ENCODE results near the gene EXOC6.

Gene EXOC6

DNA sequence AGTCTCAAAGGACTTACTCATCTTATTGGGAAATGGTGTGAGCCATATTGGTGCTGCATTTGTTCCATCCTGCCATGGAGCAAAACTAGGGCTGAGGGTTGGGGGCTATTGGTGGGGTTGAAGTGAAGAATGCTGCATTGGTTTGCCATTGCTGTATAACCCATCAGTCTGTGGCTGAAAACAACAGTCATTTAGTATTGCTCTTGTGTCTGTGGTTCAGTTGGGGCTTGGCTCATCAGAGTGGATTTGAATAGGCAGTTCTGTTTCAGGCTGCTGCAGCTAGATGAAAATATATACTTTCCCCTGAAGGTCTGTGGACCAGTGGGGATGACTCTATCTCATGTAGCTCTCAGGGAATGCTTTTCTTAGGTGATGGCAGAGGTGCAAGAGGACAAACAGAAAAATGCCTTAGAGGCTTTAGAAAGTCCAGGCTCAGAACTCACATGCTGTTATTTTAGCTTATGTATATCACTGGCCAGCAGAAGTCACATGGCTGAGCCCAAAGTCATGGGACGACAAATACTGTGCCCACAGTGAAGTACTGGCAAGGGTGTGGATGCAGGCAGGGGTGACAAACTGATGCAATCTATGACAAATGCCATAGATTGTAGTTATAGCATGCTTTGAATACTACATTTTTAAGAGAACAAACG is 15.2 kb upstream of the EXOC6 start:
- DNase-seq, result no peak

- DNase-seq, result no peak
Observed at GRCh38 chr10:92834331-92834730, 14.0 kb upstream of the EXOC6 start.

DNA sequence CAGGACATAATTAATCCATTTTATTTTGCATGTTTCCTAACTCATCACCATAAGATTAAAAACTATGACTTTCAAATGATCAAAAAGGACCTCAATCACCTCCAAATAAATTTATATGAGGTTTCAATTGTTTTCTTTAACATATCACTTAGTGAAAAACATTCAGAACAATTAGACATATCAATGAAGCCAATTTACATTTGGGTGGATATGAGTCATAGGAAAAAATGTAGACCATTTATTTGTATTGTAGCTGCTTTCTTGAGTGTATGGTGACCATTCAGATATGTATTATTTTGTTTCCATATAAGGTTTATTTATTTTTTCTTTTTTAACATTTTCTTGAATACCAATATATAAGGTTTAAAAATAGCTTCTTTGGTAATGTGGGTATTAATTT is 13.3 kb upstream of the EXOC6 start:
- no peak for DNase-seq

DNA sequence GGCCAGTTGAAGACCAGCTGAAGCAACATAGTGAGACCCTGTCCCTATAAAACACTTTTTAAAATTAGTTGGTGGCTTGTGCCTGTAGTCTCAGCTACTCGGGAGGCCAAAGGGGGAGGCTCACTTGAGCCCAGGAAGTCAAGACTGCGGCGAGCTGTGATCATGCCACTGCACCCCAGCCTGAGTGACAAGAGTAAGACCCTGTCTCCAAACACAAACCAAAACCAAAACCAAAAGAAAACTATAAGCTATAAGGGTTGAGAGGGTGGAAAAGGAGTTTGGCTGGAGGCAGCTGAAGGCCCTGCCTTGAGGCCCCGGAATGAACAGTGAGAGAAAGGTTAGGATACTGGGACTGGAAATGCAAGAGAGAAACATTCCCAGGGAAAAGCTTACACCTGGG is 10.9 kb upstream of the EXOC6 start:
- DNase-seq, result no peak

- DNase-seq, result peak; percentile 24 to 34
Observed at GRCh38 chr10:92839191-92840085, 8.9 kb upstream of the EXOC6 start.

DNA sequence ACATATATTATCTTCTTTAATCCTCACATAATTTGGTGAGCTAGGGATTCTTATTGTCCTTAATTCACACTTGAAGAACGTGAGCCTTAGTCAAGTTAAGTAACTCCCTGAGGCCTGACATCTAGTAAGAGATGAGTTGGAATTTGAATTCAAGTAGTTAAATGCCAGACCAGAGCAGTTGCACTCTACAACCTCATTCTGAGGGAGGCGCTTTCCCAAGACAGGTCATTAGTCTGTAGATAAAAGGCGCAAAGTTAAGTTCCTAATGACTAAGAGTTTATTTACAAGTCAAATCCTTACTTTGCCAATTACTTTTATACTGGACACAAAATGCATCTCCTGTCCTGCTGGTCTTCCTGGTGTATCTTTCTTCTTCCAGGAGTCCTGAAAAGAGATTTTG is 3.6 kb upstream of the EXOC6 start:
- no peak for DNase-seq

DNA sequence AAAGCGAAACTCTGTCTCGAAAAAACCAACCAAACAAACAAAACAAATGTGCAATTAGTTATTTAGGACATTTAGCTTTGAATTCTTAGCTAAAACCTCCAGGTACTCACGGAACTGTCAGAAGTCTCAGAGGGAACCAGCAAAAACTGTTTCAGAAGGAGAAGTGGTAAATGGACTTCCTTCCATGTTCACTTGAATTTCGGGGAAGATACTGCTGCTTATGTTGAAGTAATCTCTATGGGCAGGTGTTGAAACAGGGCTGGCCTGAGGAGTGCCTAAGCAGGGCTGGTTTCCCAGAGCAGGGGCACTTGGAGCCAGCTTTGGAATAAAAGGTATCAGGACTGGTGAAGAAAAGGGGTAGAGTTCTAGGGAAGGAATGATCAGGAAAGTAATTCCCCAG is 2.4 kb upstream of the EXOC6 start:
- no peak for DNase-seq

GRCh38 chr10:92846344-92846743 is 2.0 kb upstream of the EXOC6 start:
- DNase-seq, result no peak

DNA sequence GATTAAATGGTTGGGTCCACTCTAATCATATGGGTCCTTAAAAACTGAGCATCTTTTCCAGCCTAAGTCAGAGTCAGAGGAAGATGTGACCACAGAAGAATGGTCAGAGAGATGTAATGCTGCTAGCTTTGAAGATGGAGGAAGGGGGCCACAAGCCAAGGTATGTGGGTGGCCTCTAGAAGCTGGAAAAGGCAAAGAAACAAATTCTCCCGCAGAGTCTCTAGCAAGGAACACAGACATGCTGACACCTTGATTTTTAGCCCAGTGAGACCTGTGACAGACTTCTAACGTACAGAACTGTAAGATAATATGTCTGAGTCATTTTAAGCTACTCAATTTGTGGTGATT is 1.5 kb upstream of the EXOC6 start:
- no peak for DNase-seq

DNA sequence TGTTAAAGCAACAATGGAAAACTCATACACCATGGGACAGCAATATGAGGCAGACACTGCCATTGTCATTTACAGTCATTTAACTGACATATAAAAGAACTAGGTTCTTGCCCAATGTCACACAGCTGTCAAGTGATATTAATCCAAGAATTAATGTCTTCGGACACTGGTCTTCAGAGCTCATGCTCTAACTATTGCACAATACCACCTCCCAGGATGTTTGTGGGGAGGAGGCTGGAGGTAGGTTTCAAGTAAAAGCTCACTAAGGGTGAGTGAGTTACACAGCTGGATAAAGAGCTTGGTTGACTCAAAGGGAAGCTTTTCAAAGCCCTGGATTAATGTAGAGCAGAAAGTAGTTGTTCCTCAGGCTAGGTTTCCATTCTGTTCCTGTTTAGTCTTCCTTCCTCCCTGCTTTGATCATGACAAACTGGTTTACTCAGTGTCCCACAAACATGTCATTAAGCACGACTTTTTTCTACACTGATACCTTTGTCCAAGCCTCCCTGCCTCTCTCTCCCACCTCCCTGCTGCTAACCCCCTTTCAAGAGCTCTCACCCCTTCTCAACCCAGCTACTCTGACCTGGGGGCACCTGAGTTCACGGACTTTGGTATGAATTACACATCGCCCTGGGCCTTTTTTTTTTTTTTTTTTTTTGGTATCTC is 987 bp upstream of the EXOC6 start:
- DNase-seq, result no peak

GRCh38 chr10:92848037-92848440 is 281 bp upstream of the EXOC6 start:
- peak in 1 of 2 donors; percentile 85 for DNase-seq

DNA sequence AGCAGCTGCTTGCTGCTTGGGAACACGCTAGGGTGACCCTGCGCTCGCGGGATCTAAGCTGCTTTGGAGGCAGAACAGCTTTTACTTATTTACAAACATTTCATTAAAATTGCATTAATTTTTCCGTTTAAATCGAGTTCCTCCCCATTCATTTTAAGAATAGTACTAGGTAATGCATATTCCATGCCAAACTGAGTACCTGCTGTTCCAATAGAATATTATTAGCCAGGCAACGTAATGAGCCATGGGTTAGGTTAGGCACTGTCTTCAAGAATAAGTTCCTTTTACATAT is 860 bp downstream of the EXOC6 start:
- DNase-seq, result no peak

DNA sequence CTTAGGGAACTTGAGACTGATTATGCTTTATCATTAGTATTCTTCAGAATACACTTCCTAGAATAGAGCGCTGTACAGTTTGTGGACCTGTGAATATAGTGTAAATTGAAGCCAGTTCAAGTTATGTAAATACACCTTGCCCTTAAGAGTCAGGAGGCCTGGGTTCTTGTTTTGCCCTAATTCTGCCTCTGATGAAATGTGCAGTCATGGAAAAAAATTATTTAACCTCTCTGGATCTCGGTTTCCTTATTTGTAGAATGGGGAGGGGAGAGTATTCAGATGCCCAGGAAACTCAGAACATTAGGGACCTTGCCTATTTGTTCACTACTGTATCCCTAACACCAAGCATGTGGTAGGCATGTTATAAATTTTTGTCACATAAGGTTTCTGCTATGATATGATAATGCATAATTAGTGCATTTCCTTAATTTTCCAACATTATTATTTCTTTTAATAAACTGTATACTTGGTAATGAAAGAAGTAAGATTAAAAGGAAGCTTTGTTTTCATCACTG is 1.3 kb downstream of the EXOC6 start:
- DNase-seq, result no peak

- DNase-seq, result no peak
Observed at GRCh38 chr10:92850185-92850584, 1.9 kb downstream of the EXOC6 start.

DNA sequence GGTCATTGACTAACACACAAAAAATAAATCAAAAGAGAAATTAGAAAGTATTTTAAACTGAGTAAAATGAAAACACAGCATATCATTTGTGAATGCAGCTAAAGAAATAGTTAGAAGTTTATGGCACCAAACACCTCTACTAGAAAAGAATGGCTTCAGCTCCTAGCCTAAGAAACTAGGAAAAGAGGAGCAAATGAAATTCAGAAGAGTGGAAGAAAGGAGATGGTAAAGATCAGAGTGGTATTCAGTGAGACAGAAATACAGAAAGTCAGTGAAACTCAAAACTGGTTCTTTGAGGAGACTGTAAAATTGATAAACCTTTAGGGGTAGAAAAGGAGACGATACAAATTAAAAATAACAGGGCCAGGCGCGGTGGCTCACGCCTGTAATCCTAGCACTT is 2.7 kb downstream of the EXOC6 start:
- no peak for DNase-seq

DNA sequence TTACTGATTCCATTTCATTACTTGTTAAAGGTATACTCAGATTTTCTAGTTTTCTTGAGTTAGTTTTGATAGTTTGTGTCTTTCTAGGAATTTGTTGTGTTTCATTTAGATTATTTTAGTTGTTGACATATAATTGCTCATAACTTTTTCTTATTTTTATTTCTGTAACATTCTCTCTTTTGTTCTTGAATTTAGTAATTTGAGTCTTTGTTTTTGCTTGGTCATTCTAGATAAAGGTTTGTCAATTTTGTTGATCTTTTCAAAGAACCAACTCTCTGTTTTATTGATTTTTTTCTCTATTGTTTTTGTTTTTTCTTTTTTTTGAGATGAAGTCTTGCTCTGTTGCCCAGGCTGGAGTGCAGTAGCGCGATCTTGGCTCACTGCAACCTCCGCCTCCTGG is 7.2 kb downstream of the EXOC6 start:
- DNase-seq, result no peak

GRCh38 chr10:92857904-92858514 is 9.7 kb downstream of the EXOC6 start:
- DNase-seq, result no peak

DNA sequence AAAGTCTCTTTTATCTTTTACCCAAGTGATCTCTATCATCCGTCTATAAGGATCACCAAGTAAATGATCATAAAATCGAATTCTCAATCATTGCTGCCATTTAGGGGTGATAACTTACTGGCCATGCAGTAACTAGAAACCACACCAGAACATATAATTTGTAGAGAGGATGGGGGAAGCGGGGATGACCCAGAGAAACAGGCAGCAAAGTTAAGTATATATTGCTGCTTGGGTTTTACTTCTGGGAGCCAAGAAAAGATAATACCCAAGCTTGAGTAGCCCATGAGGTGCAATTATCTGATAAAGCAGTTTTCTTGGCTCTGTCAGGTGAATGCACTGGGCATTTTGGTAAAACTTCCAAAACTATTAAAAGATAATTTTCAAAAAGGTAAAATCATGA is 18.9 kb downstream of the EXOC6 start:
- DNase-seq, result no peak

DNA sequence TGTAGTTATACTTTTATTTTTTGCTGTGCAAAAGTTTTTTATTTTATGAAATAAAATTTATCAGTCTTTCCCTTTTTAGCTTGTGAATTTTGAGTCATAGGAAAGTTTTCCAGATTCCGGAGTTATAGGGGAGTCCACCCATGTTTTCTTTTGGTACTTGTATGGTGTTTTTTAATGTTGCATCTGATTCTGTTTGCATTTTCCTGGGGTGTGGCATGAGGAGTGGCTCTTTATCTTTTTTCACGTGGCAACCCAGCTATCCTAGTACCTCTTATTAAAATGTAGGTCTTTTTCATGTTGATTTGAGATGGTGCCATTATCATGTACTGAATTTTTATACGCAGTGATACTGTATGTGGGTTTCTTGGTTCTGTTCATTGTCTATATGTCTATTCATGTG is 19.7 kb downstream of the EXOC6 start:
- no peak for DNase-seq

DNA sequence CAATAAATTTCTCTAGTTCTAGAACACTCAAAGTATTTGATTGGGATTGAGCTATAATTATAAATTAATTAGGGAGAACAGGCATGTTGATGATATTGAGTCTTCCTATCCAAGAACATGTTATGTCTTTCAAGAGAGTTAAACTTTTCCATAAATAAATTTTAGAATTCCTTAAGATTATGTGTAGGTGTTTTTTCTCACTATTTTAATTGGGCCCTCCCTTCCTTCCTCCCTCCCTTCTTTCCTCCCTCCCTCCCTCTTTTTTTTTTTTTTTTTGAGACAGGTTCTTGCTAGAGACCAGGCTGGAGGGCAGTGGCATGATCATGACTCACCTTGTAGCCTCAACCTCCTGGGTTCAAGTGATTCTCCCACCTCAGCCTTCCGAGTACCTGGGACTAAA is 20.2 kb downstream of the EXOC6 start:
- no peak for DNase-seq

DNA sequence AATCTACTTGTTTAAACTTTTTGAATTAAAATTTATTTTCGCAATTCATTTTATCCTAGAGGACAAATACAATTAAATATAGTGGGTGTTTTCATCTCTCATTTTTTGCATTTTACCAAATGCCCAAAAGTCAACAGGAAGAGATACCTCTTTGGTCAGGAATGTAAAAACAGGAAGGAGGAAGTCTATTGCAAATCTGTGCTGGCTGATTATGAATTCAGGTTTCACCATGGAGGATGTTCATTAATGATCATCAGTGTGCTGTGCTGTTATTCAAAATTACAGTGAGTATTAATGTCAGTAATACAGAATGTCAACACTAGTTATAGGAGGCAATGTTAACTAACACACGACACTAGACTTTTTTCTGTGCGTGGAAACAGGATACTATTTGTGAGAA is 24.7 kb downstream of the EXOC6 start:
- DNase-seq, result no peak

- no peak for DNase-seq
Observed at GRCh38 chr10:92876509-92877036, 28.3 kb downstream of the EXOC6 start.

GRCh38 chr10:92880233-92880861 is 32.0 kb downstream of the EXOC6 start:
- peak in 1 of 2 donors; percentile 8 for DNase-seq

Data from activated CD4-positive, alpha-beta T cell treated with anti-CD3 and anti-CD28 coated beads for 4 hours (primary cell).